COLO829 (cell line): Measurements from ENCODE around the gene YES1.

ENCODE experiments used
- DNase-seq: peaks from one replicate; pipeline ENCODE4 v3.0.0; 2012; ENCODE audit warnings: low spot score

Gene YES1

DNA sequence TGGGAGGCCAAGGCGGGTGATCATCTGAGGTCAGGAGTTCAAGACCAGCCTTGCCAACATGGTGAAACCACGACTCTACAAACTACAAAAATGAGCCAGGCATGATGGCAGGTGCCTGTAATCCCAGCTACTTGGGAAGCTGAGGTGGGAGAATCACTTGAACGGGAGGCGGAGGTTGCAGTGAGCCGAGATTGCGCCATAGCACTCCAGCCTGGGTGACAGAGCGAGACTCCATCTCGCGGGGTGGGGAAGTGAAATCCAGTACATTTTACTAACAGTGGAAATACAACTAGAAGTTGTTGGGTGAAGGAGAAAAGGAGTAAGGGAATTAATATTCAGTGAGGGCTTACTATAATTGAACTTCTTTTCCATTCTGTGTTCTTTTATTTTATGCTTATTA is 86.4 kb downstream of the YES1 start:
- no peak for DNase-seq

DNA sequence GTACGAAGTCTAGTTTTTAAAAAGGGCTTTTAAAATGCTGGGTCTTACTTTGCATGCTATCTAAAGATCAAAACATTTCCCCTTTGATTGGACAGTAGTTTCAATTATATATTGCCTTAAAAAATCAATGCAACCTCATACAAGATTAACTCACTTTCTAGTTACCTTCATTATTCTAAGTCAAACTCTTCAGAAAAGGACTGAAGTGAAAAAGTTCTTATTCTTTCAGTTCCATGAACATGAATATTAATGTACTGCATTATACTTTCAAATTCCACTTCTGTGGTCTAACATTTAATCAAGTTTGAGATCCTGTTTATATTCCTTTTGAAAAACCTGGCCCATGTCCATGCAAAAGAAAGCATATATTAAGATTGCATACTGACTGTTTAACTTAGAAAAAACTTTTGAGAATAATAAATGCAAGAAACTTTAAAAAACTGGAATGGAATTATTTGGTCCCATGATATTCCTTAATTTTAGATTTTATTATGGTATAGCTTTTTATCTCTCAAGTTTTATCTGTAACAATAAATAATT is 88.4 kb downstream of the YES1 start:
- no peak for DNase-seq

DNA sequence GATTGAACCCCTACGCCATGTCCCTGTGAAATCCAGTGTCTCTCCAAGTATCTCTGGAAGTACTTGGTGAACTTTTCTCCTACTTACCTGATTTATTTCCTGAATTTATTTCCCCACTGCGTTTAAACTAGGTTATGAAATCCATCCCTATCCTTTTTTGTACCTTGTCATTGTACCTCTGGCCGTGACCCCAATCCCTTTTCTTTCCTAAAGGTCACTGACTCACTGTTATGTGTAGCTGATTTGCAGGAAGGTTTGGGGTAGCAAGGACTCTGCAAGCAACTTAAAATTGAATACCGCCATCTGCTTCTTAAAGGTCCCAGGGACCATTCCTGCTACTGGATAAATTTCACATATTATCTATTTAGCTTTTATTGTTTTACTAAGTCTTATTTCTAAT is 95.0 kb downstream of the YES1 start:
- DNase-seq: no peak

DNA sequence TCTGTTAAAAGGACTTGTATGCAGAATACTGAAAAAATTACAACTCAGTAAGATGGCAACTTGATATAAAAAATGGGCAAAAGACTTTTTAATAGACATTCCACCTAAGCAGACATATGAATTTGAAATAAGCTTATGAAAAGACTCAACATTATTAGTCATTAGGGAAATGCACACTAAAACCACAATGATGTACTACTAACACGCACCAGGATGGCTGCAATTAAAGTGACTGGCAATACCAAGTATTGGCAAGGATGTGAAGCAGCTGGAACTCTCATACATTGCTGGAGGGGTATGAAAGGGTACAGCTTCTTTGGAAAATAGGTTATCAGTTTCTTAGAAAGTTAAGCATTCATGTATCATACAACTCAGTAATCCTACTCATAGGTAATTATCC is 96.4 kb downstream of the YES1 start:
- DNase-seq: no peak

DNA sequence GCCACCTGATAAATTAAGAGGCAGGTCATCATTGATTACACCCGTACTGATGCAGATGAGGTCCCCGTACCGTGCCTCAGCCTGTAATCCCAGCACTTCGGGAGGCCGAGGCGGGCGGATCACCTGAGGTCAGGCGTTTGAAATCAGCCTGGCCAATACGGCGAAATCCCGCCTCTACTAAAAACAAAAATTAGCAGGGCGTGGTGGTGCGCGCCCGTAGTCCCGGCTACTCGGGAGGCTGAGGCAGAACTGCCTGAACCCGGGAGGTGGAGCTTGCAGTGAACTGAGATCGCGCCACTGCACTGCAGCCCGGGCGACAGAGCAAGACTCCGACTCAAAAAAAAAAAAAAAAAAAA is 98.9 kb downstream of the YES1 start:
- no peak for DNase-seq

DNA sequence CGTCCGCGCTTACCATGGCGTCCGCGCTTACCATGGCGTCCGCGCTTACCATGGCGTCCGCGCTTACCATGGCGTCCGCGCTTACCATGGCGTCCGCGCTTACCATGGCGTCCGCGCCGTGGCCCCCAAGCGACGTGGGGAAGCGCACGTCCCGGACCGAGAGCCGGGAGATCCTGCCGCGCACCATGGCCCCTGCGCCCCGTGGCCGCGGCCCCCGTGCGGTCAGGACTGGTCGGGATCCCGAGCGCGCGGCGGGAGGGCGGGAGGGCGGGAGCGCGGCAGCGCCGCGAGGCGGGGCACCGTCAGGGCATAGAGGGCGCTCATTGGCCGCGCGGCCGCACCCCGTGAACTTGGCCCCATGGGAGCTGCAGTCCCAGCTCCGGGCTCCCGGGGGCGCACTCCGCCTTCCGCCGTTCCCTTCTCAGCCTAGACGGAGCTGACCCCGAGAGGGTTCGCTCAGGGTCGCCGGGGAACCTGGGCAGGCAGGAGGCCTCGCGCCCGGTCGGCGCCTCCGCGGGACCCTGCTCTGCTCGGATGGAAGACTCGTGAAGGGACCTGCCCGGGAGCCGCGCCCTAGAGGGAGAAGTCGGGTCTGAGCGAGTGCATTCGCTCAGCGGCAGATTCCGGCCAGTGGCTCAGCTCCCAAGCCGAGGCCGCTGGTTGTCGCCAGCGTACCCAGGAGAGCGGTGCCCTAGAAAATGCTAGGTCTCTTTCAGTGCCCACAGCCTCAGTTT is 99.5 kb downstream of the YES1 start, which contains the start of gene ENOSF1:
ENOSF1 (minus strand) TSS at position 230 of the 734 bp plus-strand sequence; CDS start at position 187, 43 bp downstream.
- peak; percentile 41 for DNase-seq

DNA sequence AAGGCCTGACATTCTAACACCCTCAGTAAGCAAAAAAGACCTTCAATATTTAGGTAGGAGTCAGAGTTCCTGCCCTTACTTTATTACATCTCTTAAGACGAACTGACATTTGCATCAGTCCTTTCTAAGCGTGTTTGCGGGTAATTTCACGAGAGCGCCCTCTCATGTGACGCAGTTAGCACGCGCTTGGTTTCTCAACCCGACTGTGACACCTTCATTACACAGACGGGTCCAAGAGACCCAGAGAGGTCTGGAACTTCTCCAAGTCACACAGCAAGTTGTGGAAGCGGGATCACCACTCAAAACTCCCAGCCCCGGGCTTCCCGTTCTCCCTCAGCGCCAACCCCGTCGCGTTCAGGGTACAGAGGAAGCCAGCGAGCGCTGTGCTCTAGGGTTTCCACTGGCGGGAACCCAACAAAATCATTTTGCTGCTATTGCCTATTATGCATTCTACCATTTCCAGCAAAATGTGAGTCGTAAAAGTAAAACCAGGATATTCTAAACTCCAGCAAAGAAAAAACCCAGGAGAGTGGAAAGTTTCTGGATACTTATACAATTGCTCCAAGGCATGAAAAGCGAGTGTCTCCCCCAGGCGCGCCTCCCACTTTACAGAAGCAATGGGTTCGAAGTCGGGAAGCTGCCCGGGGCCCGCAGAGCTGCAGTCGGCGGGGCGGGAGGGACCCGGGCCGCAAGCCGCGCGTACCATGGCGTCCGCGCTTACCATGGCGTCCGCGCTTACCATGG is 100.2 kb downstream of the YES1 start:
- DNase-seq: peak; percentile 34

DNA sequence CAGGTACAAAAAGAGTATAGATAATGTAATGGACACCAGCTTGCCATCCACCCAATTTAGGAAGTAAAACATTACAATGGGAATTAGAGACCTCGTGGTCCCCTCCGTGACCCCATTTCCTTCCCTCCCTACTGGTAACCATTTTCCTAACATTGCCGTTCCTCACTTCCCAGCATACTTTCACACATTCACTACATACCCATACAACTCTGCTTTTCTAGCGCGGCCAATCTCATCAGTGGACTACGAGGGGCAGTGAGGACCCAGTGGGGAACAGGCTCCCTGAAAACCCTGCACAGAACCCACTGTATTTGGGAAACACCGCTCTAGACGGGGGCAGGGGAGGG is 100.8 kb downstream of the YES1 start:
- no peak for DNase-seq

DNA sequence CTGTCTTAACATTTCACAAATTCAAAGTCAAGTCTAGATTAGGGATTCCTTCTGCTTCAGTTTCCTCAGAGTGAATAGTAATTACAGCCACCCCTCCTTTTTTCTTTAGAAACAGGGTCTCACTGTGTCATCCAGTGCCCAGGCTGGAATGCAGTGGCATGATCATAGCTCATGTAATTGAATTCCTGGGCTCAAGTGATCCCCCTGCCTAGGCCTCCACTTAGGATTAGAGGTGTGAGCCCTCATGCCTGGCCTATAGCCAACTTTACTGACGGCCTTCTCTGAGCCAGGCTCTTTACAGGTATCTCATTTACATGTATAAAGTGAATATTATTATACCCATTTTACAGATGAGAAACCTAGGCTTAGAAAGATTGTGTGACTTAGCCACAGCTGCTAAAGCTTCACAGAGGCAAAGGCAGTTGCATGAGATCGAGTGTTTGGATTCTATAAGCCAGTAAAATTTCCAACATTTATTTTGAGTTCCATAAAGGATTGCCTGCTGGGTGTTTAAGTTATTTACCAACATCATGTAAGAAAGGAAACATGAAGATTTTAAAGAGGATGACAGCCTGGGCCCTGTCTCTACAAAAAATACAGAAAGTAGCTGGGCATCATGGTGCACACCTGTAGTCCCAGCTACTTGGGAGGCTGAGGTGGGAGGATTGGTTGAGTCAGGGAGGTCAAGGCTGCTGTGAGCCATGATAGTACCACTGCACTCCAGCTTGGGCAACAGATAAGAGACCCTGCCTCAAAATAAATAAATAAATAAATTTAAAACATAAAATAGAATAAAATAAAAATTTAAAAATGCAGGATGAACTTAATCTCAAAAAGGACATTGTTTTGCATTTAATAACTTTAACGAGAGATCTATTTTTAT is 101.4 kb downstream of the YES1 start:
- no peak for DNase-seq

DNA sequence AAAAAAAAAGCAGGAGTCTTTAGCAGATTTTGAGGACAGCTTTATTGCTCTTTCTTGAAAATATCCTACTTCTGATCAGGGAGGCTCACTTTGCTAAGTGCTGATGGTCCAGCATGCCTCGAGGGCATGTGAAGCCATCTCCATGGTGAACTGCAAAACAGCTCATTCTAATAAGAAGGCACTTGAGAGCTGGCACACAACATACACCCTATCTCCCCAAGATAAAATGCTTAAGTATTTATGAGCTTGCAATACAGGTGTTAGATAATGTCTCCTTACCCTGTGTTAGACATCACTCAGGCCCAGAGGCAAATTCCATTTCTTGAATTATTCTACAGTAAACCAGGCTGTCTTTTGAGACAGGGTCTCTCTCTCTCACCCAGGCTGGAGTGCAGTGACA is 102.3 kb downstream of the YES1 start:
- no peak for DNase-seq

DNA sequence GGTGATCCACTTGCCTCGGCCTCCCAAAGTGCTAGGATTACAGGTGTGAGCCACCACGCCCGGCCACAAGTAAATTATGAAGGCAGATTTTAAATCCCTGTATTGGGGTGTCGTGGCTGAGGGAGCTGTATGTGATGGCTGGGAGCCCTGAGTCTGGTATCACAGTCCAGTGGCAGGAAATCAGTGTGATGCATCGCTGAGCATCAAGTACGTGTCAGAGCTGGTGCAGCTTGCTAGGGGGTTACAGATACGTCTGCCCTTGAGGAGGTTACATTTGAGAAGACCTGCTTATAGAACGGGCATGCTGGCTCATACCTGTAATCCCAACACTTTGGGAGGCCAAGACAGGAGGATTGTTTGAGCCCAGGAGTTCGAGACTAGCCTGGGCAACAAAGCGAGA is 103.9 kb downstream of the YES1 start:
- no peak for DNase-seq

DNA sequence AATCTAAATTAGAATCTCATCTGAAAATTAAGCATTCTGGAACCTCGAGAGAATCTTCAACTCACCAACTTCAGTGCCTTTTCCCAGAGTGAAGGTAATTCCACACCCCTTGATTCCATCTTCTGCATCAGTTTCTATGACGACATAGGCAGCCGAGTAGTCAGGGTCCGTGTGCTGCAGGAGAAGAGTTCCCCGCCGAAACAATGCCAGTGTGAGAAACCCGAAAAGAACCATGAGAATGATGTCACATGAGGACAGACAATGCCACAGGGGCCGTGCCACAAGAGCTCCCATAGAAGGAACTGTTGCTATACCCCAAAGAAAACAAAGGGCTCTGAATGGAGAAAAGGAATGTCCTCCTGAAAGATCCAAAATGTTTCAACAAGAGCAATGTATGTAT is 105.6 kb downstream of the YES1 start:
- DNase-seq: no peak

DNA sequence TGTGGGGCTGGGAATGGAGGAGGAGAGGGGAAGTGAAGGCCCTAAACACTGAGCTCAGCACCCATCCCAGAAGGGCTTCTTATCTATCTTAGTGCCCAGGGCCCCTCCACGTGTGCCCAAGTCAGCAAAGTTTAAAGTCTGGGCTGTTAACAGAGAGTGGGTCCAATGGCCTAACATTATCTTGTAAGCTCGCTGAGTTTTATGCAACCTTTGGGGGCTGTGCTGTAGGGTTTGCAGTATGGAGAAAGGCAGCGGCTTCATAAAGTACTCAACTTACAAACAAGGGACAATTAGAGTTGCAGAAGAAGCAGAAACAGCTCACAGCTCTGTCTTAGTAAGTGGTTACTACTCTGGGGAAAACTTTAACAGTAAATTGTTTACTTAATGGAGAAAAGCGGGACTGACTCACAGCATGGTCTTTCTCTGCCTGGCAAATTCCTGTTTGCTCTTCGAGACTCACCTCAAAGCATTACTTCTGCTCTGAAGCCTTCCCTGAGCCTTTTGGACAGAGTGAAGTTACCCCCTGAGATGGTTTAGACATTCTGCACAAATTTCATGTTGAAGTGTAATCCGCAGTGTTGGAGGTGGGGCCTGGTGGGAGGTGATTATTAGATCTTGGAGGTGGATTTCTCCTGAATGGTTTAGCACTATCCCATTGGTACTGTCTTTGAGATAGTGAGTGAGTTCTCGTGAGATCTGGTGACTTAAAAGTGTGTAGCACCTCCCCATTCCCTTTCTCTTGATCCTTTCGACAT is 108.7 kb downstream of the YES1 start:
- DNase-seq: no peak

DNA sequence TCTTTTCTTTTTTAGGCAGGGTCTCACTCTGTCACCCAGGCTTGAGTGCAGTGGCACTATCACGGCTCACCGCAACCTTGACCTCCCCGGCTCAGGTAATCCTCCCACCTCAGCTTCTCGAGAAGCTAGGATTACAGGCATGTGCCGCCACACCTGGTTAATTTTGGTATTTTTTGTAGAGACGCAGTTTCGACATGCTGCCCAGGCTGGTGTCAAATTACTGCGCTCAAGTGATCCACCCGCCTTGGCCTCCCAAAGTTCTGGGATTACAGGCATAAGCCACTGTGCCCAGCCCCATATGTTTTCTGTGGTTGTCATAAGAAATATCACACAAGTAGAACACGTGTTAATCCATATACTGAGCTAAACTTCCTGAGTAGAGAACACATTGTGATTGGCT is 114.2 kb downstream of the YES1 start:
- DNase-seq: no peak

DNA sequence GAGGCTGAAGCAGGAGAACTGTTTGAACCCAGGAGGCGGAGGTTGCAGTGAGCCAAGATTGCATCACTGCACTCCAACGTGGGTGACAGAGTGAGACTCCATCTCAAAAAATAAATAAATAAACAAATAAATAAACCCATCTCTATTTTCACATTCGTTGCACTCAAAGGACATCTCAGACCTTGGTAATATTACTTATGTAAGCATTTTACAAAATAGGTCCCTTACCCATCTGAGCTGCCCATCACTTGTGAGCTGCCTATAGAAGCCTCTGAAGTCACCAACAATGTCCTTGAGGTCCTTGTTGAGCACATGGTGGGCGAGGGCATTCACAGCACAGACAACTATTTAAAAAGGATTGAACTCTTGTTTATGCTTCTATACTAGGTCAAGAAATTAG is 115.0 kb downstream of the YES1 start:
- no peak for DNase-seq

DNA sequence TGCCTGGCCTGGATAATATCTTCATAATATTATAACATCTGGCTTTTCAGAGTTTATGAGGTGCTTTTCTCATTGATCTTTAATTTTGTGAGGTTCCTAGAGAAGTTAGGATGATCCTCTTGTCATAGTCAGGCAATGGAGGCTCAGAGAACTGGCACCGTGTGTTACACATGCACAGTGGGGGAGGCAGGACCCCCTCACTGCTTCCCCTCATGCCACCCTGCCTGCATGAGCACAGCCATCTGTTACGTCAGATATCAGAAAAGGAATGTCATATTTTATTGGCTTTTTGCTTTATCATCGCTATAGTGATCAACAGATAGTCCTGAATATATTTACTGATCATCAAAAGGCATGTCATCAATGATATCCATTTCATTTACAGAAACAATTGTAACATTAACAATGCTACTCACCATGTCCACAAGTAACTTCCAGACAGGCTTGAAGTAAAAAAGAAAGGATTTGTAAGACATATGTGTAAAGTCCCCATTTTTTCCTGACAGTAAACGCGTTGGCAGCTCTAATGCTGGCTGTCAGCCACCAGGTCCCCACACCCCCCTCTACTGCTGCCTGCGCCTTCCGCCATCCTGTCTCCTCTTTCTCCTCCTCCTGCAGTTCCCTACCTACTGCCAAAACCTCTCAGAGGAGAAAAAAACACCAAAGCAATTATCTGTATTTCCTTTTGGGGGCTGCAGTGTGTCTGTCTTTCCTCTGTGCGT is 118.4 kb downstream of the YES1 start:
- no peak for DNase-seq

DNA sequence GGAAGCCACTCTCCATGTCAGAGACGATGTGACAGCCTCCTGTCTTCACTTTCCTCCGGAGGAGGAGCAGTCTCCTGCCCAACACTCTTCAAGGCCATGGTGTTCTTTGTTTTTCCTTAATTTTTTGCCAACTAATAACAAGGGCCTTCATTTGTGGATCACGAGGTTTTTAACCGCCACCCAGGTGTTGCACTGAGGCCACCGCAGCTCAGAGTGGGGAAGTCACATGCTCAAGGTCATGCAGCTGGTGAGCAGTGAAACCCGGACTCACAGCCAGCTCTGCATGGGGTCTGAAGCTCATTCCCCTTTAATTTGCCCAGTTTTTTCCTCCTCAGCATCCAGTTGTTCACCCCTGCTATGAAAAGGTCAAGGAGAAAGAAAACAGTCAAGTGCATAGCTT is 119.2 kb downstream of the YES1 start:
- no peak for DNase-seq

DNA sequence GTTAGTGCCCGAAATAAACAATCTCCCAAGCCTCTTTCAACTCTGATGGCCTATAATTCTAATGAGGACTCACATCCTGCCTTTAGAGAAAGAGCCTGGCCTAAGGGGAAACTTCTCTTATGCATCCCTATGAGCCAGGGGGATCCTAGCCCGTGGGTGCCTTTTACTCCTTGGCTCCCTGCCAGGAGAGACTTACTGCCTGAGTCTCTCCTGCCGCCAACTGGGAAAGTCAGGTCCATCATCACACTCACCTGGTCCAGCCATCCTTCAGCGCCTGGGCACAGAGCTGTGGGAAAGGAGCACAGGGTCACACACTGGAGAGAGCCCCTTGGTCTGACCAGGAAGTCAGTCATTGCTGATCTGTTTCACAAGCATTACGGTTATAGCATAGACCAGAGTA is 123.7 kb downstream of the YES1 start:
- DNase-seq: no peak

DNA sequence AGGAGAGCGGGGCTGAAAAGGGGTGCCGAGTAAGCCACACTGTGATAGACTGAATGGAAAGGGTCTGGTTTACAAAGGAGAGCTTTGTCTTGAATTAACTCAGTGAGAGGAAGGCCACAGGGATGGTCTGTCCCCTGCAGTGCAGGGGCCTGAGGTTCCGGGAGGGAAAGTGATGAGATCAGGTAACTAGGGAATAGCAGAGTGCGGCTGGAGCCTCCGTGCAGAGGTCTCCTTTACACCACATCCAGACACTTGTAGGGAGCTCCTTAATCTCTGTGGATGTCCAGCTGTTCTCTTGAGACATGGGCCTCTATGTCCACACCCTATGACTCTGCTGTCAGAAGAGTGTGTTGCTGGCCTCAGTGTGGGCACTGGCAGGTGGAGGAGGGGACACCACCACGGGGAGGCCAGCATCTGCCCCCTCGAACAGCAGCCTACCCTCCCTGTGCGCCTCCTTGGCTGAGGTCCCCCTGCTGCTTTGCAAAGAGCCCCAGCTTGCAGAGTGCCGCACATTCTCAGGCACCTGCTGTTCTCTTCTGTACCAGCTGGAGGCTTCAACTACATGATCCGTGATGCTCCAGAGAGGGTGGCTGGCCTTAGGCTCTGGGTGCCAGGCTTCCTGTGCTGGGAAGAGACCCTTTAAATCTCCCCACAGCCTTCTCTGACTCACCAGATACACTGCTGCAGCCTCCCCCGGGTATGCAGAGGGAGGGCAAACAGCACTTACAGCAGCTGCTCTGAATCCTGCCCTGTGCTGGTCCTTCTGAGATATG is 125.5 kb downstream of the YES1 start:
- DNase-seq: no peak

DNA sequence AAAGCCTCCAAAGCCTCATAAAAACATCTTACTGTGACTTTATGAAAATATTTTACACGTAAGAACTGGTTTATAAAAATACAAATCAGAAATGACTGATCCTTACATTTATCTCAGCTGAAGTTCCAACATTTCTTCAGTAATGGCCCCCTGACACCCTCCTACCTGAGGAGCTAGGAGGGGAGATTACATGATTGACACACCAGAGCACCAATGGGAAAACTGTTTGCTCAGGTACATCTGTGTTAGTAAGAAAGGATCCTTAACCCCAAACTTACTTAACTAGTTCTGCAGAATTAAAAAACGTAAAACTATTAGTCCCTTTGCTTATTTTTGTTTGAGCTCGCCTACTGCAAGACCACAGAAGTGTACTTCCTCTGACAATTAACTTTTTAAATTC is 126.6 kb downstream of the YES1 start:
- DNase-seq: no peak
